Endothelial cell of umbilical vein (primary cell): ENCODE results near the gene TMEM200B. TPM values are rescaled to one million over a fixed set of nuclear protein-coding genes. Genes with fewer than 3 reads are reported as not detected.

Experiments used
- BruUV-seq: library from RNA; stranded (reverse); fragments of 400-500 nt; replicated peaks from 2 replicates; lab custom pipeline; 2021; lab: Mats Ljungman, UMichigan
- CTCF ChIA-PET: fragments of 300-600, 350-600 bp; sonication (Branson Sonifier 250); formaldehyde crosslinking; loops from one replicate; lab custom pipeline; 2021; ENCODE audit warnings: antibody characterized with exemption, inconsistent platforms; lab: Charles Lee
- POLR2A ChIA-PET: fragments of 300-600, 350-600 bp; sonication (Branson Sonifier 250); formaldehyde crosslinking; loops from one replicate; lab custom pipeline; 2021; ENCODE audit warnings: antibody characterized with exemption, inconsistent platforms; lab: Charles Lee
- DNase-seq: peaks from one replicate; pipeline ENCODE4 v3.0.0-alpha.2; 2011; ENCODE audit warnings: low read depth, low spot score
- FAIRE-seq: peaks from 2 replicates; lab custom pipeline; 2011; peaks lifted over from hg19 to GRCh38; lab: Jason Lieb, UNC
- H2AFZ ChIP-seq: 2 replicates; pipeline ENCODE4 v1.6.0; 2012; ENCODE audit warnings: low read depth, low read length, control low read depth, inconsistent platforms
- H3K27ac ChIP-seq: 2 replicates; pipeline ENCODE4 v1.5.1; 2011; ENCODE audit warnings: low read depth, mild to moderate bottlenecking, control low read depth, low read length, moderate library complexity; ENCODE audit not compliant: insufficient read depth
- H3K27me3 ChIP-seq, 2 experiments: 2 replicates each; pipeline versions ENCODE4 v1.6.0 to v1.6.1; 2011; ENCODE audit warnings: low read length in 2 of 2, mixed read lengths in 1 of 2; ENCODE audit not compliant: control insufficient read depth in 2 of 2, insufficient read depth in 2 of 2
- H3K36me3 ChIP-seq, 2 experiments: 2 replicates in 1 of 2; 3 replicates in 1 of 2; pipeline ENCODE4 v1.5.1; 2011; ENCODE audit warnings: low read length in 2 of 2, mild to moderate bottlenecking in 1 of 2, moderate library complexity in 1 of 2; ENCODE audit not compliant: control insufficient read depth in 2 of 2, insufficient read depth in 2 of 2; ENCODE audit errors: extremely low read depth in 1 of 2
- H3K4me1 ChIP-seq: 3 replicates; pipeline ENCODE4 v1.5.1; 2011; ENCODE audit warnings: mild to moderate bottlenecking, low read length; ENCODE audit not compliant: control insufficient read depth, insufficient read depth; ENCODE audit errors: extremely low read depth
- H3K4me2 ChIP-seq: 2 replicates; pipeline ENCODE4 v1.6.1; 2011; ENCODE audit warnings: low read length, control low read depth, mixed read lengths; ENCODE audit not compliant: insufficient read depth
- H3K4me3 ChIP-seq, 3 experiments: fragments of 200-600 bp in 1 of 3; sonication (generic), shearing (Covaris generic) in 1 of 3; replicated peaks in 1 of 3; 2 replicates each; pipeline ENCODE4 v1.5.1; 2011 to 2016; ENCODE audit warnings: control low read depth in 3 of 3, low read length in 3 of 3, mild to moderate bottlenecking in 2 of 3, inconsistent platforms in 1 of 3, low read depth in 1 of 3, moderate library complexity in 1 of 3; ENCODE audit not compliant: insufficient read depth in 1 of 3
- H3K79me2 ChIP-seq: 2 replicates; pipeline ENCODE4 v1.6.0; 2012; ENCODE audit warnings: low read length, inconsistent platforms; ENCODE audit not compliant: control insufficient read depth, insufficient read depth
- H3K9ac ChIP-seq: replicated peaks from 2 replicates; pipeline ENCODE3; 2011; ENCODE audit warnings: low read length, control low read depth; ENCODE audit not compliant: insufficient read depth; ENCODE audit errors: extremely low read depth
- H3K9me1 ChIP-seq: replicated peaks from 3 replicates; pipeline ENCODE4 v1.6.0; 2011; ENCODE audit warnings: mild to moderate bottlenecking, low read length; ENCODE audit not compliant: control insufficient read depth, insufficient read depth; ENCODE audit errors: extremely low read depth
- H3K9me3 ChIP-seq: replicated peaks from 2 replicates; pipeline ENCODE4 v1.5.1; 2012; ENCODE audit warnings: low read length, inconsistent platforms; ENCODE audit not compliant: control insufficient read depth, insufficient read depth
- H4K20me1 ChIP-seq: replicated peaks from 2 replicates; pipeline ENCODE3; 2011; ENCODE audit warnings: mild to moderate bottlenecking, low read length; ENCODE audit not compliant: control insufficient read depth, insufficient read depth; ENCODE audit errors: extremely low read depth
- EZH2 ChIP-seq: IDR thresholded peaks from 2 replicates; pipeline ENCODE4 v1.6.1; 2012; ENCODE audit warnings: borderline replicate concordance, low read depth, mild to moderate bottlenecking, moderate library complexity, low read length, inconsistent platforms; ENCODE audit not compliant: severe bottlenecking
- FOS ChIP-seq: IDR thresholded peaks from 2 replicates; pipeline ENCODE4 v1.6.1; 2011; ENCODE audit warnings: mild to moderate bottlenecking, low read length, moderate library complexity, borderline replicate concordance; ENCODE audit not compliant: insufficient read depth
- GATA2 ChIP-seq: IDR thresholded peaks from 2 replicates; pipeline ENCODE4 v1.7.0; 2011; ENCODE audit warnings: low read depth, mild to moderate bottlenecking, moderate library complexity, mixed read lengths, low read length; ENCODE audit not compliant: insufficient read length, insufficient read depth
- MYC ChIP-seq: IDR thresholded peaks from one replicate; pipeline ENCODE4 v1.6.1; 2011; ENCODE audit warnings: mild to moderate bottlenecking, low read depth, low read length
- POLR2AphosphoS5 ChIP-seq: IDR thresholded peaks from 2 replicates; pipeline ENCODE4 v1.6.1; 2012; ENCODE audit warnings: low read depth, mild to moderate bottlenecking, control low read depth, low read length, moderate library complexity; ENCODE audit not compliant: insufficient read depth
- dilution Hi-C: fragments of 300-500 bp; cut with MboI; formaldehyde crosslinking; loops from one replicate; pipeline ENCODE4 v1.15.0; 2019; ENCODE audit warnings: low sequenced_read_pairs; ENCODE audit not compliant: extremely low pct_ligation_motif_present
- intact Hi-C: fragments of 100-400 bp; cut with micrococcal nuclease; formaldehyde crosslinking; loops from one replicate; pipeline ENCODE4 v1.10.0; 2022
- polyA plus RNA-seq, 4 experiments: library from polyadenylated mRNA; depleted of rRNA in 3 of 4; stranded (reverse) in 3 of 4; unstranded in 1 of 4; fragments of >200 nt; gene quantifications; 2 replicates each; pipeline versions ENCODE4 v1.2.1 to v1.2.3, GENCODE V29; 2011 to 2012; ENCODE audit warnings: missing spikeins in 1 of 4
- total RNA-seq: library from RNA; stranded (reverse); gene quantifications from 2 replicates; pipeline ENCODE4 v1.2.3, GENCODE V29; 2021
- TF ChIP-seq, protein P1 (sequence below): IDR thresholded peaks from 2 replicates; pipeline ENCODE4 v1.6.1; 2011; ENCODE audit not compliant: insufficient read depth, insufficient read length

The TMEM200B gene
- total and polyA plus RNA-seq, 2 donors (not counting 3 experiments of a cell fraction or from before 2014, with no cell fraction given) = 0.72 to 1.6 TPM

DNA sequence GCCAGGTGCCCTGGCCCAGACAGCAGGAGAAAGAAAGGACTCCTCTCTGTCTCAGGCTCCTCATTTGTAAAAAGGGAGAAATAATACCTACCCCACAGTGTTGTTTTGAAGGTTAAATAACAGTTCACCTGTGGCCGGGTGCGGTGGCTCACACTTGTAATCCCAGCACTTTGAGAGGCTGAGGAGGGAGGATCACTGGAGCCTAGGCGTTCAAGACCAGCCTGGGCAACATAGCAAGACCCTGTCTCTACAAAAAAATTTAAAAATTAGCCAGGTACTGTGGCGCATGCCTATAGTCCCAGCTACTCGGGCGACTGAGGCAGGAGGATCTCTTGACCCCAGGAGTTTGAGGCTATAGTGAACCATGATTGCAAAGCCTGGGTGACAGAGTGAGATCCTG, 2.5 kb upstream of the TMEM200B start:
- no TSS peak for BruUV-seq
- POLR2A ChIA-PET = no interaction called here
- dilution Hi-C loops = no loop called here
- Histone ChIP-seq H3K9me1 (no peaks in the 10 kb centered on the region), H3K27me3 (peaks cover 0 to 14% of the 10 kb centered on the region in 2 experiments), H3K36me3 (no peaks in the 10 kb centered on the region), H3K27ac (no peak overlapping the region), H3K4me1 (peaks cover 23% of the 10 kb centered on the region), H3K9me3 (no peaks in the 10 kb centered on the region), H3K9ac (no peak overlapping the region), H3K4me2 (no peak overlapping the region), H3K79me2 (no peaks in the 10 kb centered on the region), H4K20me1 (no peaks in the 10 kb centered on the region), H2AFZ (no peak overlapping the region), H3K4me3 (no peak overlapping the region)
- CTCF ChIA-PET = no interaction called here
- no peak for TF ChIP-seq EZH2
- no peak for TF ChIP-seq POLR2AphosphoS5
- TF ChIP-seq MYC = no peak
- TF ChIP-seq GATA2 = no peak
- intact Hi-C loops = no loop called here
- DNase-seq (no peak), FAIRE-seq (no peak)

GRCh38 chr1:29125788-29126187, 2.1 kb upstream of the TMEM200B start:
- H3K79me2 ChIP-seq = no peaks in the 10 kb centered on the region
- CTCF ChIA-PET = interaction anchor here (2.0 to 2.2 kb wide), 2 partner anchors 8 to 77 kb away, joined by 9 to 11 read pairs; no protein-coding TSS in a partner anchor
- no peaks in the 10 kb centered on the region for H4K20me1 ChIP-seq
- H3K4me2 ChIP-seq = no peak overlapping the region
- H2AFZ ChIP-seq = no peak overlapping the region
- H3K36me3 ChIP-seq = no peaks in the 10 kb centered on the region
- FAIRE-seq (no peak), DNase-seq (no peak)
- intact Hi-C loops = loop anchor here (2.0 kb wide), 1 partner anchor 77 kb away; no protein-coding TSS in a partner anchor
- H3K9ac ChIP-seq = no peak overlapping the region
- H3K4me1 ChIP-seq = peaks cover 23% of the 10 kb centered on the region
- H3K4me3 ChIP-seq = no peak overlapping the region
- BruUV-seq = no TSS peak
- peaks cover 0 to 14% of the 10 kb centered on the region in 2 experiments for H3K27me3 ChIP-seq
- POLR2A ChIA-PET = no interaction called here
- H3K27ac ChIP-seq = no peak overlapping the region
- dilution Hi-C loops = no loop called here
- no peaks in the 10 kb centered on the region for H3K9me1 ChIP-seq
- no peaks in the 10 kb centered on the region for H3K9me3 ChIP-seq
- TF ChIP-seq POLR2AphosphoS5 = no peak
- TF ChIP-seq, protein P1, sequence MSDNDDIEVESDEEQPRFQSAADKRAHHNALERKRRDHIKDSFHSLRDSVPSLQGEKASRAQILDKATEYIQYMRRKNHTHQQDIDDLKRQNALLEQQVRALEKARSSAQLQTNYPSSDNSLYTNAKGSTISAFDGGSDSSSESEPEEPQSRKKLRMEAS = no peak
- TF ChIP-seq FOS = no peak
- no peak for TF ChIP-seq EZH2
- TF ChIP-seq GATA2 = no peak
